GM18511 (cell line): ENCODE results near the gene CDH4.

Experiments used
- ATAC-seq: cut with Tn5 transposase; IDR thresholded peaks from one replicate; pipeline ENCODE4 v1.9.1; 2021; ENCODE audit warnings: mild to moderate bottlenecking, moderate library complexity; ENCODE audit not compliant: unreplicated experiment

The CDH4 gene

GRCh38 chr20:61613917-61614705, 362.1 kb downstream of the CDH4 start:
- ATAC-seq = no peak

- no peak for ATAC-seq
These were observed 362.6 kb downstream of the CDH4 start for GRCh38 chr20:61614706-61615100.

GRCh38 chr20:61615806-61616205, 363.7 kb downstream of the CDH4 start:
- ATAC-seq = no peak

- no peak for ATAC-seq
These were observed 367.7 kb downstream of the CDH4 start for GRCh38 chr20:61619751-61620150.

- no peak for ATAC-seq
These were observed 368.1 kb downstream of the CDH4 start for GRCh38 chr20:61620174-61620573.

- no peak for ATAC-seq
These were observed 369.1 kb downstream of the CDH4 start for GRCh38 chr20:61621035-61621730.

GRCh38 chr20:61621852-61622251, 369.8 kb downstream of the CDH4 start:
- no peak for ATAC-seq

GRCh38 chr20:61623451-61623850, 371.4 kb downstream of the CDH4 start:
- no peak for ATAC-seq

- ATAC-seq = no peak
These were observed 373.2 kb downstream of the CDH4 start for GRCh38 chr20:61625246-61625645.

- no peak for ATAC-seq
These were observed 374.4 kb downstream of the CDH4 start for GRCh38 chr20:61626412-61626811.

GRCh38 chr20:61627791-61628415, 375.8 kb downstream of the CDH4 start:
- no peak for ATAC-seq

GRCh38 chr20:61628480-61628879, 376.4 kb downstream of the CDH4 start:
- no peak for ATAC-seq

- no peak for ATAC-seq
These were observed 377.0 kb downstream of the CDH4 start for GRCh38 chr20:61628901-61629601.

- ATAC-seq = no peak
These were observed 377.7 kb downstream of the CDH4 start for GRCh38 chr20:61629602-61630390.

GRCh38 chr20:61630391-61630650, 378.3 kb downstream of the CDH4 start:
- ATAC-seq = no peak

- ATAC-seq = no peak
These were observed 378.8 kb downstream of the CDH4 start for GRCh38 chr20:61630816-61631215.

- no peak for ATAC-seq
These were observed 379.7 kb downstream of the CDH4 start for GRCh38 chr20:61631751-61632150.

GRCh38 chr20:61633004-61633403, 380.9 kb downstream of the CDH4 start:
- no peak for ATAC-seq

GRCh38 chr20:61634376-61635145, 382.5 kb downstream of the CDH4 start:
- no peak for ATAC-seq
